Measurements from ENCODE around the gene TENT5C. TPM values are rescaled to one million over a fixed set of nuclear protein-coding genes. Genes with fewer than 3 reads are reported as not detected.

Gene TENT5C
- total RNA-seq, 1 experiment from 2014 or later, result 19.8 TPM

DNA sequence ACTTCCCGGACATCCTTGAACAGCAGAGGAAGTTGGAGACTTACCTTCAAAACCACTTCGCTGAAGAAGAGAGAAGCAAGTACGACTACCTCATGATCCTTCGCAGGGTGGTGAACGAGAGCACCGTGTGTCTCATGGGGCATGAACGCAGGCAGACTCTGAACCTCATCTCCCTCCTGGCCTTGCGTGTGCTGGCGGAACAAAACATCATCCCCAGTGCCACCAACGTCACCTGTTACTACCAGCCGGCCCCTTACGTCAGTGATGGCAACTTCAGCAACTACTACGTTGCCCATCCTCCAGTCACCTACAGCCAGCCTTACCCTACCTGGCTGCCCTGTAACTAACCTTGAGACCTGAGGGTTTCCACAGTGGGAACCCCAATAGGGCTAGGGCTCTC, 17.9 kb downstream of the TENT5C start:
- peaks cover 48% of the 10 kb centered on the region for H3K36me3 Mint-ChIP-seq (ENCODE audit: insufficient read depth, unreplicated experiment)

DNA sequence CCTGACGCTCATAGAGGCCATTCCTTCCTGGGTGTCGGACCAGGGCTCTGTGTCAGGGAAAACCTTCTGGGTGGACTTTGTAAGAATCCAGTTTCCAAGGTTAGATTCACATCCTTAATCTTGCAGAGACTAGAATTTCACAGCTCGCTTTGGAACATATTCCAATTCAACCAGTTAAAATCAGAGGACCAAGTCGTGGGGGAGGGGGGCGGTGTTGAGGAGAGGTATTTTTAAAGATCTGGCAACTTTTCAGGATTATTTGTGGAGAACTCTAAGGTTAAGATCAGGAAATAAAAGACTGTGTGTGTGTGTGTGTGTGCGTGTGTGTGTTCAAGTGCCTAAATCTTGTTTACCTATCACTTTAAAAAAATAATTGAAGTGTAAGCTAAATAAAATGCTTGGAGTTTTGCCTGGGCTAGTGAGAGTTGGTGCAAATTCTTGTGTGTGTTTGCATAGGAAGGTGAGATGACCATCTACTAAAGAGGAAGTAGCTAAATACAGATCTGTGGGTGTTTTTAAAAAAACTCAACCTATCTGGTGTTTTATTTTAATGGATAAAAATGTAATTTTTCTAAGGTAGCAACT, 21.8 kb downstream of the TENT5C start:
- H3K36me3 ChIP-seq (ENCODE audit: control insufficient read depth, insufficient read depth, low read length), result no peaks in the 10 kb centered on the region
- intact Hi-C loops (cut with micrococcal nuclease; ENCODE audit: unreplicated experiment), result no loop called here
- no peaks in the 10 kb centered on the region for H3K27me3 ChIP-seq (replicated peaks; ENCODE audit: control insufficient read depth, insufficient read depth, low read length)
- DNase-seq, result no peak
- Mint-ChIP-seq H3K4me3 (ENCODE audit: unreplicated experiment) (no peak overlapping the region), H3K27me3 (ENCODE audit: insufficient read depth, unreplicated experiment) (no peaks in the 10 kb centered on the region), H3K4me1 (ENCODE audit: low read depth, unreplicated experiment) (peaks cover 20% of the 10 kb centered on the region), H3K9me3 (ENCODE audit: unreplicated experiment) (no peaks in the 10 kb centered on the region), H3K27ac (ENCODE audit: unreplicated experiment) (no peak overlapping the region), H3K36me3 (ENCODE audit: insufficient read depth, unreplicated experiment) (peaks cover 58% of the 10 kb centered on the region)
- POLR2A ChIA-PET, result no interaction called here
- TF ChIP-seq, protein P1, sequence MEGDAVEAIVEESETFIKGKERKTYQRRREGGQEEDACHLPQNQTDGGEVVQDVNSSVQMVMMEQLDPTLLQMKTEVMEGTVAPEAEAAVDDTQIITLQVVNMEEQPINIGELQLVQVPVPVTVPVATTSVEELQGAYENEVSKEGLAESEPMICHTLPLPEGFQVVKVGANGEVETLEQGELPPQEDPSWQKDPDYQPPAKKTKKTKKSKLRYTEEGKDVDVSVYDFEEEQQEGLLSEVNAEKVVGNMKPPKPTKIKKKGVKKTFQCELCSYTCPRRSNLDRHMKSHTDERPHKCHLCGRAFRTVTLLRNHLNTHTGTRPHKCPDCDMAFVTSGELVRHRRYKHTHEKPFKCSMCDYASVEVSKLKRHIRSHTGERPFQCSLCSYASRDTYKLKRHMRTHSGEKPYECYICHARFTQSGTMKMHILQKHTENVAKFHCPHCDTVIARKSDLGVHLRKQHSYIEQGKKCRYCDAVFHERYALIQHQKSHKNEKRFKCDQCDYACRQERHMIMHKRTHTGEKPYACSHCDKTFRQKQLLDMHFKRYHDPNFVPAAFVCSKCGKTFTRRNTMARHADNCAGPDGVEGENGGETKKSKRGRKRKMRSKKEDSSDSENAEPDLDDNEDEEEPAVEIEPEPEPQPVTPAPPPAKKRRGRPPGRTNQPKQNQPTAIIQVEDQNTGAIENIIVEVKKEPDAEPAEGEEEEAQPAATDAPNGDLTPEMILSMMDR (IDR thresholded peaks at IDR 0.05; ENCODE audit: insufficient read depth in 1 of 2, low read depth in 1 of 2, low read length in 1 of 2, severe bottlenecking in 1 of 2, unreplicated experiment in 1 of 2), result no peak
- peaks cover 13% of the 10 kb centered on the region for H3K4me1 ChIP-seq
- no peak overlapping the region for H3K4me3 ChIP-seq (ENCODE audit: low read depth, low read length)
- CTCF ChIA-PET, result no interaction called here
- no peaks in the 10 kb centered on the region for H3K9me3 ChIP-seq
- TSS peak; percentile 20 for BruUV-seq (replicated peaks)

More for the DNA sequence above, 17.9 kb downstream of the TENT5C start:
- no peaks in the 10 kb centered on the region for H3K27me3 Mint-ChIP-seq (ENCODE audit: insufficient read depth, unreplicated experiment)
- no peaks in the 10 kb centered on the region for H3K36me3 ChIP-seq (ENCODE audit: control insufficient read depth, insufficient read depth, low read length)
- POLR2A ChIA-PET, result no interaction called here
- BruUV-seq (replicated peaks), result no TSS peak
- no peak overlapping the region for H3K27ac Mint-ChIP-seq (ENCODE audit: unreplicated experiment)
- CTCF ChIA-PET, result no interaction called here
- intact Hi-C loops (cut with micrococcal nuclease; ENCODE audit: unreplicated experiment), result no loop called here
- peaks cover 7% of the 10 kb centered on the region for H3K4me1 Mint-ChIP-seq (ENCODE audit: low read depth, unreplicated experiment)
- TF ChIP-seq, protein P1 (IDR thresholded peaks at IDR 0.05; ENCODE audit: insufficient read depth in 1 of 2, low read depth in 1 of 2, low read length in 1 of 2, severe bottlenecking in 1 of 2, unreplicated experiment in 1 of 2), result no peak
- H3K9me3 ChIP-seq, result no peaks in the 10 kb centered on the region
- no peak for DNase-seq
- no peaks in the 10 kb centered on the region for H3K4me1 ChIP-seq
- no peak overlapping the region for H3K4me3 ChIP-seq (ENCODE audit: low read depth, low read length)
- no peaks in the 10 kb centered on the region for H3K27me3 ChIP-seq (replicated peaks; ENCODE audit: control insufficient read depth, insufficient read depth, low read length)
- H3K9me3 Mint-ChIP-seq (ENCODE audit: unreplicated experiment), result no peaks in the 10 kb centered on the region
- H3K4me3 Mint-ChIP-seq (ENCODE audit: unreplicated experiment), result no peak overlapping the region

DNA sequence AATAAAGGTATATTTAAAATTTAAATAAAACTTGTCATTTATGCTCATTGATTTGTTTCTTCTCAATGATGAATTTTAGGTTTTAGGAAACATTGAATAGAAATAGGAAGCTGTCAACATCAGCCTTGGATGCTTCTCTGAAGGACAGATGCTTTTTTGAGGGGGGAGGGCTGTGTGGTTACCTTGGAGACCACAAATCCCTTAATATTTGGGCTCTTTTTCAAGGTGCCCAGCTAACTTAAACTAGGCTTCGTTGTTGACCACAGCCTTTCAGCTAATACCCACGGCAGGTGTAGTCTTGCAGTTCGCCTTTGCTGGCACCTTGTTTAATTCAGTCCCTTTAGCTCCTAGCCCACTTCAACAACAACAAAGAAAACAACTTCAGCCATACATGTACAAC, 22.5 kb downstream of the TENT5C start:
- DNase-seq, result no peak
- no peaks in the 10 kb centered on the region for H3K27me3 ChIP-seq (replicated peaks; ENCODE audit: control insufficient read depth, insufficient read depth, low read length)
- TF ChIP-seq, protein P1 (IDR thresholded peaks at IDR 0.05; ENCODE audit: insufficient read depth in 1 of 2, low read depth in 1 of 2, low read length in 1 of 2, severe bottlenecking in 1 of 2, unreplicated experiment in 1 of 2), result no peak
- H3K4me1 ChIP-seq, result peaks cover 15% of the 10 kb centered on the region
- Mint-ChIP-seq H3K4me1 (ENCODE audit: low read depth, unreplicated experiment) (peaks cover 23% of the 10 kb centered on the region), H3K27ac (ENCODE audit: unreplicated experiment) (no peak overlapping the region), H3K27me3 (ENCODE audit: insufficient read depth, unreplicated experiment) (no peaks in the 10 kb centered on the region), H3K36me3 (ENCODE audit: insufficient read depth, unreplicated experiment) (peaks cover 51% of the 10 kb centered on the region), H3K4me3 (ENCODE audit: unreplicated experiment) (no peak overlapping the region), H3K9me3 (ENCODE audit: unreplicated experiment) (no peaks in the 10 kb centered on the region)
- no peaks in the 10 kb centered on the region for H3K36me3 ChIP-seq (ENCODE audit: control insufficient read depth, insufficient read depth, low read length)
- no TSS peak for BruUV-seq (replicated peaks)
- ChIA-PET POLR2A (no interaction called here), CTCF (no interaction called here)
- H3K9me3 ChIP-seq, result no peaks in the 10 kb centered on the region
- intact Hi-C loops (cut with micrococcal nuclease; ENCODE audit: unreplicated experiment), result no loop called here
- H3K4me3 ChIP-seq (ENCODE audit: low read depth, low read length), result no peak overlapping the region

Data from Caco-2 (cell line).